GM19452 (cell line): ENCODE data around the gene FASLG.
A peak's percentile ranks its signal among the peaks of the same experiment; 100 is the strongest.
"Not testable (repeated sequence)": the region's sequence is repeated elsewhere in the genome, so short reads cannot be mapped to it uniquely, and the experiment has no call there.

Source experiments
- ATAC-seq: cut with Tn5 transposase; IDR thresholded peaks from one replicate; pipeline ENCODE4 v1.9.1; 2021; ENCODE audit not compliant: unreplicated experiment

FASLG gene

DNA sequence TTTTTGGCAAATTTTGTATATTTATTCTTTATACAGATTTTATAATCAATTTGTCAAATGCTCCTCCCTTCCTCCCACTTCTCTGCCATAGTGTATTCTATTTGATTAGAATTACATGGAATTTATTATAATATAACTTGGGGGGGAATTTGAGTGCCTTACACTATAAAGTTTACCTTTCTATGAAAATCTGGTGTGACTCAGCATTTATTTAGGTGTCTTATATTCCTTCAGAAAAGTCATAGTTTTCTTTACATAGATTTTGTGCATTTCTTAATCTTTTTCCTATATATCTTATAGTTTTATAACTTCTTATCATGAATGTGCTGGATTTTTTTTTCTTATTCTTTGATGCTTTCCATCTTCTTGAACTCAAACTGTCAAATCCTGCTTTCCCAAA lies 21.3 kb downstream of the FASLG start:
- ATAC-seq: no peak

DNA sequence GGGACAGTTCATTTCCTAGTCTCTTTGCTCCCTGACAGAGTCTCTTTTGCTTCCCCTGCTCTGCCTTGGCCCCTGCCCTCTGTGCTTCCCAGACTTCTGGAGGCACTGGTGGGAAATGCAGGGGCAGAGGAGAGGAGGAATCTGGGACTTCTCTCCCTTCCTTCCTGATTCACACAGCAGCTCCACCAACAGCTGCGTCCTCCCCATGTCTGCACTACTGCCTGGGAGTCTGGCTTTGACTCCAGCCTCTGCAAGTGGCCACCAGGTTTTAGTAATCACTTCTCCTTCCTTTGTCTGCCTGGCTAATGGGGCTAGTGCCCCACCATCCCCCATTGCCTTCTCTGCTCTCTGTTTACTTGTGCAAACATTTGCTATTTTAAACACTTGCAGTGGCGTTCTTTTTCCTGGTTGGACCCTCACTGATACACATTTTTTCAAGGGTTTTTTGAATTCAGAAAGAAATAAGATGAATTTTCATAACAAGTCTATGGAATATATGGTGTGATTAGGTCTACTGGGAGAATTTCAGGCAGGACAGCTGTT lies 21.9 kb downstream of the FASLG start:
- ATAC-seq: no peak

DNA sequence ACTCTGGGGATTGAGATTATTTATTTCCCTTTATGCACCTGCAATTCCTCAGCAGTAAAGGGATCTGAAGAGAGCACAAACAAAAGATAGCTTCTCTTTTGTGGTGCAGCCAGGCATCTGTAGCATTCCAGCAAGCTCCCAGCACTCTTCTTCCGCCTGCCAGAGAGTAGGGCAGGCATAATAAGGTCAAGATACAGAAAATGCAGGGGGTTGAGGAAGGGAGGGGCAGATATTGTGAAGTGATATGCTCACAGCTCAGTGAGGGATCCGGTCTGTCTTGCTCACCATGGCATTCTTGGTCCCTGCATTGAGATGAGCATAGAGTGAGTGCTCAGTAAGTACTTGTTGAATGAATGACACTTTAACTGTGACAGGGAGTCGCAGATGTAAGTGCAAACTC lies 23.9 kb downstream of the FASLG start:
- no peak for ATAC-seq

DNA sequence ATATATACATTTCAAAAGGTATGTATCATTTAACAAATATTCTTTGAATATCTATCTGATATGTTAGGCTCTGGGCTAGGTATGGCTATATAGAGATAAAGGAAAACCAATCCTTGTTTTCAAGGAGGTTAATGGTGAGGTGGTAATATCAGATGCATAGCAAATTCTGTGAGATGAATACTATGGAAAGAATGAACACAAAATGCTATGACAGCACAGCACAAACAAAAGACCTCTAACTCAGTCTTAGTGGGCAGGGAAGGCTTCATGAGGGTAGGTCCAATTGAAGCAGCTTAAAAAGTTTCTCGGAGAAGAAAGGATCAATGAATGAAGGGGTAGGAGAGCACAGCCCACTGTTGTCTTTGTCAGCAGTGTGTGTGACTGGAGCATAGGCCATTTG lies 27.2 kb downstream of the FASLG start:
- no peak for ATAC-seq

DNA sequence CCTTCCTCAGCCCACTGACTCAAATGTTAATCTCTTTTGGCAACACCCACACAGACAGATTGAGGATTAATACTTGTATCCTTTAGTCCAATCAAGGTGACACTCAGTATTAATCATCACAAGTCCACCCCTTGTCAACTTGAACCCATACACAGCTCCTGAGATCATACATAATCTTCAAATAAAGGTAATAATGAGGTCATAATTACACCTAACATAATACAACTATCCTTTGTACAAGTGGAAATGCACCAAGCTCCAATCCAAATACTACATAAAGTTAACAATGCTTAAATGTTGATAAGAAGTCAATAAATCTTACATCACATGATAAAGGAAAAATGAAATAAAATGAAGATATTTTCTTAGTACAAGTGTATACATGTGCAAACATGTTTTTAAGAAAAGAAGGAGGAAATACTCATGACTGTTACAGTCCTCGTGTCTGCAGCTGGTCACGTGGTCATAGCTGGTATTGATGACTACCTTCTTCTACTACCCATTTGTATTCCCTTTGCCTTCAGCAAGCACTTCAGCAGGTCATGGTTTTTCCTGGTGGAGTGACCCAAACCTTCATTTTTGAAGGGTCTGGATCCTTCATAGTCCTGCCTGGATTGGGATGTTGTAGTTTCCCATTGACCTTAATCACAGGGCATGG lies 29.7 kb downstream of the FASLG start:
- not testable (repeated sequence) for ATAC-seq

DNA sequence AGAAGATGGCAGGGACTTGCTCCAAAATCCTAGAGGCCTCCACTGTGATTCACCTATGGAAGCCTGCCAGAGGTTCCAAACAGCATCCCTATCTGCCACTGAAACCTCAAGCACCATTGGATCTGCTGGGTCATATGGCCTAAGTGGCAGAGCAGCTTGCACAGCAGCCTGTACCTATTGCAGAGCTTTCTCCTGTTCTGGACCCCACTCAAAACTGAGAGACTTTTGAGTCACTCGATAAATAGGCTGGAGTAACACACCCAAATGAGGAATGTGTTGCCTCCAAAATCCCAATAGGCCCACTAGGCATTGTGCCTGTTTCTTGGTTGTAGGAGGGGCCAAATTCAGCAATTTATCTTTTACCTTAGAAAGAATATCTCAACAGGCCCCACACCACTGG lies 32.0 kb downstream of the FASLG start:
- ATAC-seq: not testable (repeated sequence)

DNA sequence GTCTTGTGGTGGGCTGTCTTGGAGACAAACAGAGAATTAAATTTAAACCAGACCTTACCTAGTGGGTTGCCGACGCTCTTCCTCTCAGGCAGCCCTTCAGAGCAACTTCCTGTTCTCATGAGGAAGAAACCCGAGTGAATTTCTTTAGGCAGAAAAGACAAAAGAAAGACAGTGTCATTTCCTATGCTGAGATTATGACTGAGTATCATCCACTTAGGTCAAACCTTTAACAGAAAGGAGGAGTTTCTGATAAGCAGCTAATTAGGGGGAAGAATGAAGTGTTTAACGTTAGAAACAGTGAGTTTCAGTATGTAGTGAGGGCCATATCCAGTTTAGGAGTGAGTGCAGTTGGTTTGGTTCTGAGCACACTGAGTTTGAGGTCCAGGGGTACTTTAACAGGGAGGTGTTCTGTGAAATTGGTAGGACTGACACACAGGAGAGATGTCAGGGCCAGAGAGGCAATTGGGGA lies 38.7 kb downstream of the FASLG start:
- peak; percentile 38 for ATAC-seq

DNA sequence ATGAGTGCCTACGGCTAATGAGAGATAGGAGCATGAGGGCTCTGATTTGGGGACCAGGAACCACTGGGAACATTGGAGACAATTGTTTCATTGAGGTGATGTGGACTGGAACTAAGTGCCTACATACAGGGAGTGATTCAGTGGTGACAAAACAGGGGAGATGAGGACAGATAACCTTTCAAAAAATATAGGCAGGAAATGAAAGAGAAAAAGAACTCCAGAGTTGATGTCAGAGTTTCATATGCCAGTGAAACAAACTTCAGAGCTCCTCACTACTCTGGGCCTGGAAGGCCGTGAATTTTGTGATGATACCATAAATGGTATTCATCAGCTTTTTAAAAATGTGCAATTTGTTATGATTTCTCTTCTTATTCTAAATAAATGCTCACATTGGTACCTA lies 39.3 kb downstream of the FASLG start:
- no peak for ATAC-seq

DNA sequence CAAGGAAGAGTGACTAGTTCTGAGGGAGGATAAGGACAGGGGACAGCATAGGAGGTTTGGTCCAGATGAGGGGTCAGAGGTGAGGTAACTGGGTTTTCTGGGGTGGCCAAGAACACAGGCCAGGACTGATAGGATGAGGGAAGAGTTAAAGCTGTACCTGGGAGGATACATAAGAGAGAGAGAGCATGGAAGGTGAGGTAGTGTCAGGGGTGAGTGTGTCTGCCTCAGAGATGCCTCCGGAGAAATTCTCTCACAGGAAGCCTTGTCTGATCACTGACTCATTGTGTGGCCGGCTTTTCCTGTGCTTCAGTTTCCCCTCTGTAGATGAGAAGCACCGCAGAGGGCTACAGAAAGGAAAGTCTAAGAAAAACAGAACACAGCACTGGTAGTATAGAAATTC lies 40.2 kb downstream of the FASLG start:
- peak; percentile 82 for ATAC-seq

DNA sequence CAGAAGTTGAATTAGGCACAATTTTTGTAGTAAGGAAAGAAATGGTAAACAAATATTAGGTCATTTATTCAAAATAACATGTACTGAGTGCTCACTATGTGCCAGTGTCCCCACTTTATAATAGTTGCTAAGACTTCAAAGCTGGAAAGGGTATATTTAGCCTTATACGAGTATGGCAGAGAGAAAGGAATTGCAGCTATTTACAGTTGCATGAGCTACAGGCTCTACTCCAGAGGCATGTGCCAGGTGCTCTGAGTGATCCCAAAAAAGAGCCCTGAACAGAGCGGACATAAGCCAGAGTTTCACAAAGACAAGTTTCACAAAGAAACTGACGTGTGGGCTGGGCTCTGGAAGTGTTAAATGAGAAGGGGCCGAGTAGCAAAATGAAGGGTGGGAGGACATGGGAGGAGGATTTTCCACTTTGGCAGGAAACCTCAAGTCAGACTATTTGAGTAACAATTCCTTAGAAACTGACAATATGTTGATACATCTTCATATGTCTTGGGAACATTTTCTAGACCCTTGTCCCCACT lies 40.9 kb downstream of the FASLG start:
- no peak for ATAC-seq

DNA sequence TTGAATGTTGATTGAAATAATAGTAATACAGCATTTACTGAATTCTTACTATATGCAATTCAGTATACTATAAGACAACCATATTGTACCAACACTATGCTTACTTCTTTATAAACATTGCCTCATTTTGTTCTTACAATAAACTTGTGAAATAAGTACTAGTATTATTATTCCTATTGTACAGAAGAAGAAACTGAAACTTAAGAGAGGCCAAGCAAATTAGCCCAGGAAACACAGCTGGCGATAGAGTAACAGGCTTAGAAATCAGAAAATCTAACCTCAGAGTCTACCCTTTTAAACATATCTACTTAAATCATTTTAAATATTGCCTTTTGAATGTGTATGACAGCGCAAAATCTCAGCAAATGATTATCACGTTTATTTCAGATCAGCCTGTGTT lies 41.7 kb downstream of the FASLG start:
- ATAC-seq: no peak

DNA sequence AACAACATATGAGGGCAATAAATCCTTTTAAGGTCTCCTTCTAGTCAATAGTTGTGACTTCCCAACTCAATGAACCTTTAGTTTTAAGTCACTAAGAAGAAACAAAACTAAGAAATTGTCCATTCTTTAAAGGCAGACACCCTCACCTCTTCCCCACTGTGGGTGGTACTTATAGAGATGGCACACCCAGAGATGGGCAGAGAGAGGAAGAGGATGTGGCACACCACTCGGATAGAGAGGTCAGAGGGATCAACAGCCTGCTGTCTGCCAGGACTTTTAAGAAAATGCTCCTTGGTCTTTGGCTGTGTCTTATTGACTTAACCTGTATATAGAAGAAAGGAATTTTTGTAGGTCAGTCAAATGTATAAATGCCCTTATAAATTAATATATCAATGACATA lies 45.1 kb downstream of the FASLG start:
- ATAC-seq: no peak

DNA sequence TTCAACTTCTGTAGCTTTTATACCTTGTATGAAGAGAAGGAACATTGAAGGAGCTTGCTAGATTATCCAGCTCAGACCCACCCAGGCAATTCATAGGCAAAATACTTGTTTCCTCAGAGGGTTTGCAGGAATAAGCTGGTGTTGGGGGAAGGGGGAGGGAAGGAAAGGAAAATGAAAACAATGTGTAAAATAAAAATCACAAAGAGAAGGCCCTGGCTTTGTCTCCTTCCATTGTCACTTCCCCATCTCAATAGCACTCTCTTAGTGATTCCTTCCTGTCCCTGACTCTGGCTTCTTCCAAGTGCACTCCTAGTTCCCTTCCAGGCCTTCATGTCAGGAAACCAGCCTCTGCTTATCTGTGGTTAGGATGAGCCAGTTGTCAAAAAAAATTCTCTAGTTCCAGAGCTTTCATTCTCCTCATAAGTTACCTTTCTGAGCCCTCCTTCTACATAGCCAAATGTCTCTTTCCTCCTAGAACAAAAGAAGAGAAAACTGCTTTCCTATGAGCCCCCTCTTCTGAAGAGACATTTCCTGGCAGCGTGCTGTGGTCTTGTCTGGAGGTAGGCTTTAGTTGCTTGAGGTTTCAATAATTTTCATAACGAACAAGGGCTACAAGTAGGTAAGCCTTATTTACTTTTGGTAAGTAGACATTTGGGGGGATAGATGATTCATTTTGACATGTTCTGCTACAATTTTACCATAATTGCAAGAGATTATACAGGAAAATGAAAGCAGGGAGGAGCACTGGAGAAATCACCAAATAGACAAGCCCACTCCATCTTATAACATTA lies 45.7 kb downstream of the FASLG start:
- ATAC-seq: no peak

DNA sequence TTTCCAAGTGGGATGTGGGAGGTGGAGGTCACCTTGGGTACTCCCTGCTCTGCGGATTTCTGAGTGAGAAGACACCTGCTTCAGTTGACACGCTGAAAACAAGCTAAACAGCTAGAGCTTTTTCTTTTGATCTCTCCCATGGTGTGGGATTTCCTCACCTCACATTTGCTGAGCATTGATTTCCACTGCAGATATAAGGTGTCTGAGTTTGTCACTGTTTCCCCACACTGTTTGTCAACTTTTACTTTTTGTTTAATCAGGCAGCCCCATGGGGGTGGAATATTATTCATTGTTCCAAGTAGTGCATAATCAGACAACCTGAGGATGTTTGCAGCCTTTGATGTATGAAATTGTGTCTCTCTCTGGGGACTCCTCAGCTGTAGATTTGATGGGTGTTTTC lies 49.5 kb downstream of the FASLG start:
- no peak for ATAC-seq

DNA sequence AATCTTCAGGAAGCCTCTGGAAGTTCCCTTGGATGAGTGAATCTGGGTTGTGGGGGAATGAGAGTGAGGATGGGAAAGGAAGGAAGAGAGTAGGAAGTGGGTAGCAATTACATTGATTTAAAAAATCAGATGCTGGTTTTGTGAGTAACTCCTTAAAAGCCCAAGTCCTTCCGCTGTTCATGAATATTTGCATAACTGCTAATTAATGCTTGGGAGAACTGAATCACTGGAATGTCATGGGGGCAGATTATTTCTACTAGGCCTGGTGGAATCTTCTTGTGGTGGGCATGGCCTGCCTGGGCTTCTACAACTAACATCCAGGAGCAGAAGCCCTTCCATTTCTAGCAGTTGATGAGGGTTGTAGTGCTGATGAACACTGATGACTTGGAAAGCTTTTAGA lies 52.7 kb downstream of the FASLG start:
- ATAC-seq: no peak

DNA sequence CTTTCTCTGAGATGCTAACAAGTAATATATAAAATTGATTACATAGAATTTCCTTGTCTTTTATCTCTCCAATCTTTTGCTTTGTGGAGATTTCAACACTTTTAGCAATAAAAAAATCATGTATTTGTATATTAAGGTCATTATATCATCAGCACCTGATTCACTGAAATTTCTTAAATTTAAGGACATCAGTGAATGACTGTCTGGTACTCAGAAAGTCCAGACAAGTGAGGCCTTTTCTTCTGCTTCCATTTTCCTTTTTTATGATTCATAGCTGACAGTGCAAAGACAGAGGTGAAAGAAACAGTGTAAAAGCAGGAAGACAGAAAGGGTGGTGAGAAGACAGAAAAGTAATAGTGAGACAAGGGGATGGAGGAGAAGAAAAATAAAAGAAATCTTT lies 54.6 kb downstream of the FASLG start:
- ATAC-seq: no peak
